ENCODE measurements around the gene CAB39L.

CAB39L gene

DNA sequence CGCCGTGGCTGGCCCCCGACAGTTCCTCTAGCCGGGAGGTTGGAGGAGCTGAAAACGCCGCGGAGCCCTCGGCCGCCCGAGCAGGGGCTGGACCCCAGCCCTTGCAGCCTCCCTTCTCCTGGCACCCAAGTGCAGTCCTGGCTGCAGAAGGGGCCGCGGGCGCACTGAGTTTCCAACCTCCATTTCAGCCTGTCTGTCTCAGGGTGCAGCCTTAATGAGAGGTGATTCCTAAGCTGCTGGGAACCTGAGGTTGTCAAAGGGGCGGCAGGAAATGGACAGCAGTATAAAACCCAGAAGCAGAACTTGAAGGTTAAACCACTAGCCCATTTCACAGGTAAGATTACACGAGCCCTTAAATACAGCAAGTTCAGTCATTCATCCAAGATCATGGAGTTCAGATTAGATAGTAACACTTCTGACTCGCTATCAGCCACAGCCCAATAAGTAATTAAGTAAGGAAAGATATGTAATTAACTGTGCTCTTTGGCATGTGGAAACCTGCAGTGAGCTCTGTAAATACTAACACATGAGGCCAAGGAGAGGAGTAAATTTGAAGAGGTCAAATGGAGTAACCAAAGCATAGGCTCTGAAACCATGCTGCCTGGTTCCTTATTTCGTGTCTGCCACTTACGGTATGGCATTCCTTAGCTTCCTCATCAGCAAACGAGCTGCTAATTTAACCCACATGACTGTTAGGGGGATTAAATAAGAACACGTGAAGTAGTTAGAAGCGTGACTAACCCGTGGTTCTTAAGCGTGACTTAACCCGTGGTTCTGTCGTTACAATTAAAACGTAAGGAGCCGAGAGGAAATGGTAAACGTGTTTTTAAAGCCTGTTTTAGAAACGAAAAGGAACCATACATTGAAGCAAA, 896 bp upstream of the CAB39L start:
- TF ChIP-seq EZH2phosphoT487 (conservative IDR thresholded peaks at IDR 0.05; ENCODE audit: low read length), result no peak
- no peak for TF ChIP-seq CTCF (IDR thresholded peaks at IDR 0.05; ENCODE audit: insufficient read depth, low read length, poor library complexity, severe bottlenecking)
- Histone ChIP-seq H3K27ac (ENCODE audit: low read depth, low read length) (peak overlapping the region; percentile 95), H3K79me2 (ENCODE audit: insufficient read depth, low read length) (peaks cover 45% of the 10 kb centered on the region)

DNA sequence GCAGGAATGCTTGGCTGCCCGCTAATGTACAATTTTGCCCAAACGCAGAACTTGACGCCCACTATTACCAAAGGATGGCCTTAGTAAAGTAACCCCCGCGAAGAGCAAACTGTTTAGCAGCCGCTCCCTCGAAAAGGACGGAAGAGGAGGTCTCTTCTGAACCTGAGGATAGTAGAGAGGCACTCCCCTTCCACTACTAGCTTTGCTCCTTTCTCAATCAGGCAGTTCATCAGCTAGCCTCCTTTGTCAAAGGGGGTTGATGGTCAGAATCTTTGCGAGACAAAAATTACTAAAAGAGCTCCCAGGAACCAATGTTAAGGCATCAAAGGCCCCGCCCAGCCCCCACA, 534 bp downstream of the CAB39L start:
- TF ChIP-seq EZH2phosphoT487 (conservative IDR thresholded peaks at IDR 0.05; ENCODE audit: low read length) (no peak), CTCF (IDR thresholded peaks at IDR 0.05; ENCODE audit: insufficient read depth, low read length, poor library complexity, severe bottlenecking) (no peak)
- Histone ChIP-seq H3K36me3 (ENCODE audit: low read length) (no peaks in the 10 kb centered on the region), H3K9me2 (replicated peaks; ENCODE audit: insufficient read depth, low read length) (no peaks in the 10 kb centered on the region), H3K4me3 (ENCODE audit: insufficient read depth, low read length, poor library complexity, severe bottlenecking) (peak overlapping the region; percentile 73), H2AFZ (ENCODE audit: low read depth, low read length, severe bottlenecking) (peak overlapping the region; percentile 70), H3K27ac (ENCODE audit: low read depth, low read length) (peak overlapping the region; percentile 63), H3K9me3 (ENCODE audit: insufficient read depth, low read length) (no peaks in the 10 kb centered on the region), H3F3A (ENCODE audit: insufficient read depth) (peaks cover 37% of the 10 kb centered on the region), H3K27me3 (ENCODE audit: low read length) (no peaks in the 10 kb centered on the region), H4K20me1 (ENCODE audit: low read depth, low read length) (no peaks in the 10 kb centered on the region), H3K79me2 (ENCODE audit: insufficient read depth, low read length) (peaks cover 31% of the 10 kb centered on the region), H3K9ac (ENCODE audit: low read length) (peak overlapping the region; percentile 58), H3K4me2 (ENCODE audit: low read depth, low read length, poor library complexity, severe bottlenecking) (peak overlapping the region; percentile 63)

More for the DNA sequence above, 896 bp upstream of the CAB39L start:
- H3K9me3 ChIP-seq (ENCODE audit: insufficient read depth, low read length), result no peaks in the 10 kb centered on the region
- H3K27me3 ChIP-seq (ENCODE audit: low read length), result no peaks in the 10 kb centered on the region
- peak overlapping the region; percentile 49 for H2AFZ ChIP-seq (ENCODE audit: low read depth, low read length, severe bottlenecking)
- peak overlapping the region; percentile 86 for H3K9ac ChIP-seq (ENCODE audit: low read length)
- peak overlapping the region; percentile 58 for H3K4me3 ChIP-seq (ENCODE audit: insufficient read depth, low read length, poor library complexity, severe bottlenecking)
- no peaks in the 10 kb centered on the region for H4K20me1 ChIP-seq (ENCODE audit: low read depth, low read length)
- H3K36me3 ChIP-seq (ENCODE audit: low read length), result peaks cover 4% of the 10 kb centered on the region; the same call in 1 of the 2 replicates
- H3K4me2 ChIP-seq (ENCODE audit: low read depth, low read length, poor library complexity, severe bottlenecking), result peak overlapping the region; percentile 78
- peaks cover 34% of the 10 kb centered on the region for H3F3A ChIP-seq (ENCODE audit: insufficient read depth)
- no peaks in the 10 kb centered on the region for H3K9me2 ChIP-seq (replicated peaks; ENCODE audit: insufficient read depth, low read length)

DNA sequence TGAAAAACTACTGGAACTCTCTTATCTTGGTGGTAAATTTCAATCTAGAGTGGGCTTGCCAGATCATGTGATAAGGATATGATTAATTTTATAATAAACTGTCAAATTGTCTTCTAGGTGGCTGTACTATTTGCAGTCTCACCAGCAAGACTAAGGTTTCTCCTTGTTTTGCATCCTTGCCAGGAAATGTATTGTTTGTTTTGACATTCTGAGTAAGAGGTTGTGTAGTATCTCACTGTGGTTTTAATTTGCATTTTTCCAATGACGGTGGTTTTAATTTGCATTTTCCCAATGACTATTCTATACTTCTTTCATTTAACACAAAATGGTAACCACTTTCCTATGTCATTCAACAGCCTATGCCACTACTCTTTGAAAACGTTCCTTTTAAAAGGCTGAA, 2.0 kb downstream of the CAB39L start:
- H3K9ac ChIP-seq (ENCODE audit: low read length), result no peak overlapping the region
- no peak overlapping the region for H3K4me3 ChIP-seq (ENCODE audit: insufficient read depth, low read length, poor library complexity, severe bottlenecking)
- peaks cover 16% of the 10 kb centered on the region for H3K79me2 ChIP-seq (ENCODE audit: insufficient read depth, low read length)
- peaks cover 34% of the 10 kb centered on the region for H3F3A ChIP-seq (ENCODE audit: insufficient read depth)
- H3K9me2 ChIP-seq (replicated peaks; ENCODE audit: insufficient read depth, low read length), result no peaks in the 10 kb centered on the region
- no peaks in the 10 kb centered on the region for H4K20me1 ChIP-seq (ENCODE audit: low read depth, low read length)
- no peak overlapping the region for H3K4me2 ChIP-seq (ENCODE audit: low read depth, low read length, poor library complexity, severe bottlenecking)
- no peaks in the 10 kb centered on the region for H3K9me3 ChIP-seq (ENCODE audit: insufficient read depth, low read length)
- H2AFZ ChIP-seq (ENCODE audit: low read depth, low read length, severe bottlenecking), result no peak overlapping the region
- H3K27me3 ChIP-seq (ENCODE audit: low read length), result no peaks in the 10 kb centered on the region
- H3K36me3 ChIP-seq (ENCODE audit: low read length), result no peaks in the 10 kb centered on the region
- no peak for TF ChIP-seq CTCF (IDR thresholded peaks at IDR 0.05; ENCODE audit: insufficient read depth, low read length, poor library complexity, severe bottlenecking)
- TF ChIP-seq EZH2phosphoT487 (conservative IDR thresholded peaks at IDR 0.05; ENCODE audit: low read length), result no peak
- H3K27ac ChIP-seq (ENCODE audit: low read depth, low read length), result no peak overlapping the region
